HG03196 (cell line): ENCODE measurements around the gene ATP6V1E1.

Experiments
- ATAC-seq: cut with Tn5 transposase; IDR thresholded peaks from one replicate; pipeline ENCODE4 v1.9.1; 2021; ENCODE audit not compliant: unreplicated experiment

Gene ATP6V1E1

GRCh38 chr22:17634696-17635095 lies 6.1 kb upstream of the ATP6V1E1 start:
- ATAC-seq: no peak

- no peak for ATAC-seq
Observed at GRCh38 chr22:17633998-17634323, 5.4 kb upstream of the ATP6V1E1 start.

- ATAC-seq: no peak
Observed at GRCh38 chr22:17633217-17633997, 4.9 kb upstream of the ATP6V1E1 start.

GRCh38 chr22:17631076-17631565 lies 2.6 kb upstream of the ATP6V1E1 start:
- ATAC-seq: no peak

GRCh38 chr22:17629641-17630040 lies 1.1 kb upstream of the ATP6V1E1 start:
- no peak for ATAC-seq

GRCh38 chr22:17629173-17629489 lies 582 bp upstream of the ATP6V1E1 start:
- ATAC-seq: no peak

- no peak for ATAC-seq
Observed at GRCh38 chr22:17627961-17628405, 566 bp downstream of the ATP6V1E1 start.

- ATAC-seq: no peak
Observed at GRCh38 chr22:17613280-17613679, 15.3 kb downstream of the ATP6V1E1 start.

- no peak for ATAC-seq
Observed at GRCh38 chr22:17612057-17612456, 16.5 kb downstream of the ATP6V1E1 start.

GRCh38 chr22:17607891-17608521 lies 20.5 kb downstream of the ATP6V1E1 start:
- ATAC-seq: no peak

GRCh38 chr22:17606496-17606895 lies 22.1 kb downstream of the ATP6V1E1 start:
- no peak for ATAC-seq

GRCh38 chr22:17603668-17604067 lies 24.9 kb downstream of the ATP6V1E1 start:
- no peak for ATAC-seq

- no peak for ATAC-seq
Observed at GRCh38 chr22:17601031-17601430, 27.5 kb downstream of the ATP6V1E1 start.

GRCh38 chr22:17598318-17598717 lies 30.2 kb downstream of the ATP6V1E1 start:
- ATAC-seq: no peak

- no peak for ATAC-seq
Observed at GRCh38 chr22:17597217-17597616, 31.3 kb downstream of the ATP6V1E1 start.

- no peak for ATAC-seq
Observed at GRCh38 chr22:17596226-17596625, 32.3 kb downstream of the ATP6V1E1 start.

GRCh38 chr22:17592201-17592600 lies 36.3 kb downstream of the ATP6V1E1 start:
- no peak for ATAC-seq

GRCh38 chr22:17590586-17590985 lies 38.0 kb downstream of the ATP6V1E1 start:
- no peak for ATAC-seq

GRCh38 chr22:17589810-17590375 lies 38.7 kb downstream of the ATP6V1E1 start:
- ATAC-seq: no peak

GRCh38 chr22:17588606-17589005 lies 39.9 kb downstream of the ATP6V1E1 start:
- no peak for ATAC-seq

- no peak for ATAC-seq
Observed at GRCh38 chr22:17587629-17588028, 40.9 kb downstream of the ATP6V1E1 start.

- no peak for ATAC-seq
Observed at GRCh38 chr22:17586831-17587440, 41.6 kb downstream of the ATP6V1E1 start.
